Stimulated activated CD4-positive, alpha-beta T cell treated with anti-CD3 and anti-CD28 coated beads, Interleukin-4, amount 100 ng/mL, for 4 hours (primary cell): Measurements from ENCODE around the gene RGS7.
"Not testable (repeated sequence)": the region's sequence is repeated elsewhere in the genome, so short reads cannot be mapped to it uniquely, and the experiment has no call there.

Experiments used
- DNase-seq, 2 experiments: peaks; one replicate each; pipeline ENCODE4 v3.0.0-alpha.2; 2020

The RGS7 gene

DNA sequence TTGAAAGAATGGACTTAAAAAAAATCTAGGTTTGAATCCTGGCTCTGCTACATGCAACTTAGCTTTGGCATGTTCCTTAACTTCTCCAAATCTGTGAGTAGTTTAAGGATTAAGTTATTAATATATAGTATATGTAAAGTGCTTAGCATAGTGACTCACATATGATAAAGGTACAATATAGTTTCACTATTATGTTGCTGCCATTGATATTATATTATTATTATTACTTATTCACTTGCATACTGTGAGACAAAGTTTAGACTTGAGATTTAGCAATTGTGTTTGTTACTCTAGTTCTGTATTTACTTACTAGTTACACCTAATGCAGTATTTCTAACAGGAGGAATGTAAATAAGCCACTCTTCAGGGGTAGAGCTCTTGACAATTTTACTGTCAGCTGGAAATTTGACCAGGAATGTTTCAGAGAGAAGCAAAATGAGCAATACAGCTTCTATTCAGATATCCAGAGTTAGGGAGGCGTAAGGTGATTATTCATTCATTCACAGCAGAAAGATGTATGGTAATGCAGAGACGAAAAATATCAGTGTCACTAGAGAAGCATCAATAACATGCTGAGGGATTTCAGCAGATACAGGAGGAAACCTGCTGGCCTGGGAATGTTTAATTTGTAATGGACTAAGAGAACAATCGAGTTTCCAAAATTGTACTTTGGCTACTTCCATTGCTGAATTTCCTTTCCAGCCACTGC lies 25.5 kb downstream of the RGS7 start:
- DNase-seq: no peak

DNA sequence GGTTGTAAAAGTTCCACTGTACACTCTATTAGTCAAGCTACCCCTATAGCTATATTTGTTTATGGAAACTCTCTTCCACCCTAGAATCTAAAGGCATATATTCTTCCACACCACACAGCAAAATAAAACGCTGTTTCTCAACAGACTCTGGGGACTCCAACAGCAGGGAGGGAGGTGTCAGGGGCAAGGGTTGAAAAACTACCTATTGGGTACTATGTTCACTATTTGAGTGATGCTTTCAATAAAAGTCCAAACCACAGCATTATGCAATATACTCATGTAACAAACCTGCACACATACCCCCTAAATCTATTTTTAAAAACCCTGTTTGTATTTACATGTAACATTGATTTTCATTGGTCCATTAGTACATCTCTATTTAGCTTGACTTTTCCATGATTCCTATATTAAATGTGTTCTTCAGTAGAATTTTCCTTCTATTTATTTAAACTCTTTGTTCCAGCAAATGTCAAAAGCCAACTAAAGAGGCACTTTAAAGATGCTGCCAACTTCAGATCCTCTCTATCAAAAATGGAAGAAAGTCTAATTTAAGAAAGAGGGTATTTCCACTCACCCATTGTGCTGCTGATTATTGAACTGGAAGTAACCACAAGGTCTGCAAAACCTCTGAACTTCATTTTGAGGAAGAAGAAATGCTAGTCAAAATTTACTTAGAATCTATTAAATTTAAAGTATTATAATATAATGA lies 26.2 kb downstream of the RGS7 start:
- DNase-seq: no peak

DNA sequence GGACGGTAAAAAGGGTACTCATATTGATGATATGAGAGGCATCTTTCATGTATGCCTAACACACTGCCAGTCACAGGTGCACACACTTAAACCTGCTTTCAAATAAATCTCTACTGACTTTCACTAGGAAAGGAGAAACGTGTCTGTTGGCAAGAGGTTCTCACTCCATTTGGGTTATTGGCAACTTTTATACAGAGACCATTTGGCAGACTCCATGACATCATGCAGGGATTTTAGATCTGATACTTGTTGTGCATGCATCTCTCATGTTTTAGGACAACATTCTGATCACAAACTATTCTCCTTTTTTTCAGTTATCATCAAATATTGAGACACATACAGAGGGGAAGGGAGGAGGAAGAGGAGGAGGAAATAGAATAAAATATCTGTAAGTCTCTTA lies 31.5 kb downstream of the RGS7 start:
- DNase-seq: no peak

DNA sequence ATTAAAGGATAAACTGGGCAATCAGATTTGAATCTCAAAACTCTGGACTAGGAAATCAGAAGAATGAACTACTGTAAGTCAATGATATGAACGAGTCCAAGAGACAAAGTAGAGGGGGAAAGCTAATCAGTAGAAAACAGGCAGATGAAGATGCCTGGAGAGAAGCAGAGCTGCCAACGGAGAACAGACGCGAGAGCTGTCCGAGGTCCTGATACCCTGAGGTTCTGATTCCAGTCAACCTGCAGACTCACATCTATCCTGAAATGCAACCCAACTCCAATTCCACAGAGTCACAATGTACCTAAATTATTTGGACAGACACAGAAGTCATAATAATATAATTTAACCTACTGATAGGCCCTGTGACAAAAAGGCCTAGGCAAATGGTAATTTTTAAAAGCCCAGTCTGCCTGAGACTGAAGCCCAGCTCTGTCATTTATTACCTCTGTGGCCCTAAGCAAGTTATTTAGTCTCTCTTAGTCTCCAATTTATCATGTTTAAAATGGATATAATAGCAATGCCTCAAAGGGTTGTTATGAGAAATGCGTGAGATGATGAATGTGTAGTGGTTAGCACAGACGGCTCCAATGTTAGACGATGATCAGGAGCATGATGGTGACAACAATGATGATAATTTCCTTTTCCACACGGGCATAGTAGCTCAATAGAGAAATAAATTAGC lies 33.4 kb downstream of the RGS7 start:
- peak in 1 of 2 experiments; percentile 1 for DNase-seq

DNA sequence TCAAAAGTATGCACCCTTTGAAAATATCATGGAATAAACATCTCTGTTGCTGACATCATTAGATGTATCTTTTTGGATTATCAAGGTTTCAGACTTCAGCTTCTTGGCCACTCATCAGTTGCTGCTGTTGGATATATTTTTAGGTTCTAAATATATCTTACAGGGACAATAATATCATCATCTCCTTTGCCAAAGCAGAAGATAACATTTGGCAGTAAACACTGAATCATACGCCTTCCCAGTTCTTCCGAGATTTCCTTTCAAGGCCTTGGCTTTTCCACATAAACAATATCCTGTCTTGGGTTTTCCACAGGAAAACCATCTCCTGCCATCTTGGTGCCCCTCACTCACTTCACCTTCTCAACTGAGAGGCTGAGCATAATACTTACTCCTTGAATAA lies 39.3 kb downstream of the RGS7 start:
- DNase-seq: no peak

DNA sequence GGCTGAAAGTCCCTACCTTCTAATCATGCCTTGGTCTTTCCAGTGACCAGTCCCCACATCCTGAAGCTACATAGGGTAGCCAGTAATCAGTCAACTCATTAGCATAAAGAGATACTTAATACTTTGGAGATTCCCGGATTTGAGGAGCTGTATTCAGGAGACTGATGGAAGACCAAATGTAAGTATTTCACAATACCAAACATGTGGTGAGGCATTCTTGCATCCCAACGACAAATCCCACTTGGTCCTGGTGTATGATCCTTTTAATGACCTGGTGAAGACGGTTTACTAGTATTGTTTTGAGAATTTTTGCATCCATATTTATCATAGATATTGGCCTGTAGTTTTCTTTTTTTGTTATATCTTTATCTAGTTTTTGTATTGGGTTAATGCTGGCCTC lies 40.6 kb downstream of the RGS7 start:
- DNase-seq: no peak

DNA sequence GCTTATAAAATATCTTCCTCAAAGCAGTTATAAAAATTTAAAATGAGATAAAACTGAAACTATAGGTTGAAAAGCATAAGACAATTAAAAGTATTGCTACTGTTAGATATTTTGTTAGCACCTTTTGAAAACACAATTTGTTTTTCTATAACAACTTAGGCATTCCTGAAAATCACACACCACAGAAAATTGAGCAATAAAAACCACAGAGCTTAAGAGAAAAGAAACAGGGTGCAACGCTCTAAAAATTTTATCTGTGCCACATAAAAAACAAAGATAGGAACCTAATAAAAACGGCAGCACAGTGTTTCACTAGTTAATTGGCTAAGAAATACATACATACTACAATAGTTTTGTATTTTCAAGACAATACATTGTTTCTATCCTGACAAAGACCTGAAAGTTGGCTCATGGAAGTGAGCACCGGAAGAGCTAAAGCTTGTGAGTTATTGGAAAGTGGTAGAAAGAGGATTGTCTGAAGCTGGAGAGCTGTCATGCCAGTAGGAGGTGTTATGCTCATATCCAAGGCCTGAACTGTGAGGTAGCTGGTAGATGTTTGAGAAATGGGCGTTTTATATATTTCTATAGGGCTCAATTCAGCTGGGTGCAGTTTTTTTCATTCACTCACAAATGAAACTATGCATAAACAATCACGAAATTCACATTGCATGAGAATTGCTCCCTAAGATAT lies 45.8 kb downstream of the RGS7 start:
- DNase-seq: no peak

DNA sequence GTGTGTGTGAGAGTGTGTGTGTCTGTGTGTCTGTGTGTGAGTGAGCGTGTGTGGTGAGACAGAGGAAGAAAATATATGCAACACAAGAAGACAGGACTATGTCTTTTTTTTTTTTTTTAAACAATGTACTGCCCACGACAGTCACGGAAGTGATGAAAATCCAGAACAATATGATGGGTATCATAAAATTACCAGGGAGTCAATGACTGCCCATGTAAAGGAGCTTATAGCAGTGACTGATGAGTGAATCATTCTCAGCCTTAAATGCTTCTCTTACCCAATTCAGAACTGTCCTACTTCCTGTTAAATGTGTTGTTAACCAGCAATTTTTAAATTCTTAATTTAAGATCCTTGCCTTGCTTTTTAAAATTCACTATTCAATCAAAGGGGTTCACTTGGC lies 46.6 kb downstream of the RGS7 start:
- DNase-seq: no peak

DNA sequence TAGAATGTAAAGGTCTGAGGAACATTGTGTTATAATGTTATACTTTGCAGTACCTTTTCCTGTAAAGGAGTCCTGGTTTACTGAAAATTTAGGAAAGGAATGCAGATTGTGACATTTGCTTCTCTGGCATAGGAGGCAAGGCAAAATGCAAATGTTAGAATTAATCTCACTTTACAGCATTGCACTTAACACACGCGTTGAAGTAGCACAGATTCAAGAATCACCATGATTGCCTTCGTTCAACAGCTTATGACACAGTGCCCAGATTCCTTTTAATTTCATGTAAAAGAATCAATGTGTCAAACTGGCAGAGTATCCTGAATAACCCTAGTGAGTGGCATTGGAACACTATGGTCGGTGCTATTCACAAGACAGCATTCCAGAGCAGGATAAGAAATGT lies 47.4 kb downstream of the RGS7 start:
- no peak for DNase-seq

DNA sequence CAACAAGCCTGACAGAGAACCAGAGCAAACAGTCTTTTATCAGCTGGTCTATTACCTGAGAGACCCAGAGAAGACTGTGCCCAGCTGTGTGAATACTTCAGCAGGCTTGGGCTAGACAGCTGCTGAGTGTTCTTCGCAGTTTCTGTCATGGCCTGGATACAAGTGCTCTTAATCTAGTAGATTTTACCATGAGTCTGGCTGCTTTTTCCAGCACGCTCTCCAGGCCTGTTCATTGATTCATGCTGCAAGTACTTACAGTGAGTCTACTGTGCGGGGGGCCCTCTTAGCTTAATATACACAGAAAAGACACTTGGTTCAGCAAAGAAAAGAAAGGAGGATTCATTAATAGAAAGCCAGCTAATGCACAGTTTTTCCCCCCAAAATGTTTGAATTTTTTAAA lies 48.5 kb downstream of the RGS7 start:
- DNase-seq: no peak

DNA sequence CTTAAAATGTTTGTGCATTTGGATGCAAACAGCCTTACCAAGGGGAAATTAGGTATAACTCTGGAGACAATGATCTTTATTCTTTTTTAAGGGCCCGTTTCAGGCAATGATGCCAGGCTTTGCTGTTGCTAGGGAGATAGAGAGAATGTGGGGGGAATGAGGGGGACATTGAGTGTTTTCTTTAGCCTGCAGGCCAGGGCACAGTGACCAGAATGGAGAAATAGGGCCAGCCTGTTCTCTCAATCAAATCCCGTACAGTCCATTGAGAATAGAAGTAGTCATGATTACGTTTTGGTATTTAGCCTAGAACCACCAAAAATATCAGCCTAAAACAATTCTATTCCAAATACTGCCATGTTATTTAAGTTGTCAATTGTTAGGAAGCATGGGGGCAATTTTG lies 49.0 kb downstream of the RGS7 start:
- no peak for DNase-seq

DNA sequence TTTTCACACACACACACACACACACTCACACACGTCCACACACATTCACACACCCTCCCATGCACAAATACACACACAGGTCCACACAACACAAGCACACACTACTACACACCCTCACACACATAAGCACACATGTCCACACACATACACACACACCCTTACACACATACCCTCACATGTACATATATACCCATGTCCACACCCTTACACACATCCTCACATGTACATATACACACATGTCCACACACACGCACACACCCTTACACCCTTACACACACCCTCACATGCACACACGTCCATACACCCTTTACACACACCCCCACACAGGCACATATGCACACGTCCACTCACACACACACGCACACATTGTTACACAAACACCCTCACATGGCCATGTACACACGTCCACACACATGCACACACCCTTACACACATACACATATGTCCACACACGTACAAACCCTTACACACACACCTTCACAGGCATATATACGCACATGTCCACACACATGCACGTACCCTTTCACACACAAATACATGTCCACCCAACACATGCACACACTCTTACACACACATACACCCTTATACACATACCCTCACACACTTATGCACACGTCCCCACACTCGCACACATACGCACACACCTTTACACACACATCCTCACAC lies 50.7 kb downstream of the RGS7 start:
- no peak for DNase-seq

DNA sequence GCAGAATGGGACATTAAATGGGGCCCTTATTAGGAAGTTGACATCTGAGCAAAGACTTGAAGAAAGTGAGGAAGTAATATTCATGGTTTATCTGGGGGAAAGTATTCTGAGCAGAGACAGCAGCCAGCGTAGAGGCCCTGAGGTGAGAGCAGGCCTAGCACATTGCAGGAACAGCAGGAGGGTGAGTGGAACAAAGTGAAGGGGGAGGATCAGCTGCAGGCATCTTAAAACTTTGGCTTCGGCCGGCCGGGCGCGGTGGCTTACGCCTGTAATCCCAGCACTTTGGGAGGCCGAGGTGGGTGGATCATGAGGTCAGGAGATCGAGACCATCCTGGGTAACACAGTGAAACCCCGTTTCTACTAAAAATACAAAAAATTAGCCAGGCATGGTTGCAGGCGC lies 55.0 kb downstream of the RGS7 start:
- DNase-seq: not testable (repeated sequence)

DNA sequence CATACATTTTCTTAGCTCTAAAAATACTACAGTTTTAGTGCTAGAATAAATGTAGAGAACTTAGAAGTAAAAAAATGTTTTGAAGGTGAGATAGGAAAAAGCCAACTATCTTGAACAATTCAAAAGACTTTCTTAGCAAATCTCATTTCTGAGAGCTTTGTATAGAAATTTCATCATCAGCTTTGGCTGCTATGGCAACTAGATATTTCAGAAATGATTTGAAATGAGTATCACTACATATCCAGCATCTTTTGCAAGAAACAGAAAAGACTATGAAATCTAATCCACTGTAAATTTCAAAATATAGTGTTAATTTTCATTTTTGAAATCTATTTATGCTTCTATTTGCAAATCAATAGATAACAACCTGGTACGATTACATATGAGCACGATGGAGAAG lies 57.7 kb downstream of the RGS7 start:
- DNase-seq: no peak

DNA sequence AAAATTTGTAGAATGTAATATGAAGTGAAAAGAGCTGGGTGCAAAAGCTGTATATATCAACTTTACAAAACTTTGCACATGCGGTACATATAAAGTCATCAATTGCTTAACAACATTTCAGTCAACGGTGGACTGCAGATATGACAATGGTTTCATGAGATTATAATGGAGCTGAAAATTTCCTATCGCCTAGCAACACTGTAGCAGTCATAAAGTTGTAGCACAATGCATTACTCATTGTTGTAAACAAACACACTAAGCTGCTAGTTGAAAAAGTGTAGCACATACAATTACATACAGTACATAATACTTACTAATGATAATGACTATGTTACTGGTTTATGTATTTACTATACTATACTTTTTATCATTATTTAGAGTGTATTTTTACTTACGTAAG lies 64.0 kb downstream of the RGS7 start:
- no peak for DNase-seq

DNA sequence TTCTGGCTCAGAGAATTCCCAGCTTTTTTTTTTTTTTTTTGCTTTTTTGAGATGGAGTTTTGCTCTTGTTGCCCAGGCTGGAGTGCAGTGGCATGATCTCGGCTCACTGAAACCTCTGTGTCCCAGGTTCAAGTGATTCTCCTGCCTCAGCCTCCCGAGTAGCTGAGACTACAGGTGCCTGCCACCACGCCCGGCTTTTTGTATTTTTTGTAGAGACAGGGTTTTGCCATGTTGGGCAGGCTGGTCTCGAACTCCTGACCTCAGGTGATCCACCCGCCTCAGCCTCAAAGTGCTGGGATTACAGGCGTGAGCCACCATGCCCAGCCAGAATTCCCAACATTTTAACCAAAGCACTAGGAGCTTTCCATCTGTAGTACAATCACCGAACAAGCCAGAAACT lies 65.5 kb downstream of the RGS7 start:
- not testable (repeated sequence) for DNase-seq

DNA sequence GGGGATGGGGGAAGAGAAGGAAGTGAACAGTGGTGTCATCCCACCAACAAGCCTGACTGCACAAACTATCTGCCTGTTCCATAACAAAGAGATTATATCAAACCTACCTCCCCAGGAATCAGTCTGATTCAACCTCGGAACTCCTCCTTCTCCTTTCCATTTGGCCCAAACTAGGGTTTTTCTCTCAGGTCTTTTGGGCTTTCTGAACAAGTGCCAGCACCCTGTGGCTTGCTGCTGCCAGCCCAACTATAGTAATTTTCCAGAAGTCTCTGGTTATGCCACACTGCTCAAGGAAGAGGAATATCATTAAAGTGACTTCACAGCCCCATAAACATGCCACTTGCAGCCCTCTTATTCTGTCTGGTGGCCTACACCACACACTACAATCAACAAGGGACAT lies 70.5 kb downstream of the RGS7 start:
- DNase-seq: no peak

DNA sequence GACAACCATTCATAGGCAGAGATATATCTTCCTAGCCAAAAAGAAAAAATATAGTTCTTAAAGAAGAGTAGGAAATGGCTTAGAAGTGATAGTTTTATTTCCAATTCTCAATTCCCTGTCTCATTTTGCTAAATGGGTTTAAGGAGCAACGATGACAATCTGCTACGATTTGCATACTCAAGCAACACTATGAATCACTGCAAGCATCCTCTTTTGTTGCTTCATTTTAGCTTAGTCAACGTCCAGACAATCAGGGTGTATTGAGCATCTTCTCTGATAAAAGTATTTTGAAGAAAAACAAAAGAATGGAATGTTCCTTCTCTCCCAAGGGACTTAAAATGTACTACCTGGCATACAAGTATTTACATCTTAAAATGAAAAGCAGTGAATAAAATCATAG lies 80.6 kb downstream of the RGS7 start:
- DNase-seq: no peak

DNA sequence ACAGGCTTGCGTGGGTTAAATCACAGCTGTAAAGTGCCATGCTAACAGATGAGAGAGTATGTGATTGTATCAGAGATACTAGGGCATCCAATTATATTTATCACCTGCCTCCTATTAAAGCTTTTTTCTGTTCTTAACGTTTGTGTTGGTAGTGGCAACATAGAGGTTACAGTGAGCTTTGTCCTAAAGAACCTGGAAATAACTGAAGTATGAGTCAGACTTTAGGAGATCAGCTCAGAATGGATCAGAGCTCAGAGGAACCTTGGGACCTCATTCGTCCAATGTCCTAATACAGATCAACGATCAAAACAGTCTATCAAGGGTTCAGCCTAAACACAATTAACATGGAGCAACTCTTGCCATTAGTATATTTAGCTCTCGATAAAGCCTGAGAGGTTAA lies 81.0 kb downstream of the RGS7 start:
- no peak for DNase-seq

DNA sequence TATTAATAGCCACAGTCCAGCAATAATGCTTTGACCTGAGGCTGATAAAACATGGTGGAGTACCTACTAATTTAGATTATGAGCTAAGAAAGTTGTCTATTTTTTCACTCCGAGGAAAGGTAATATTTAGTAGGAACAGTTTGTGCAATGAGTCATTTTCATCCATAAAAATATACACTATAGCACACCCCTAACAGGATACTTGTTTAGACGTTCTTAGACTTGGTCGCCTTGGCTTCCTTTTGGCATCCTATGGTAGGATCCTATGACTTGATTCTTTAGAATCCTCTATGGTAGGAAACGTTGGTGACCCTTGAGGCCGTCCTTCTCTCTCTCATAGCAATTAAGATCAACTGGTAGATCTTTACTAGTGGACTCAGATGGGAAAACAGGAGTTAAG lies 81.8 kb downstream of the RGS7 start:
- DNase-seq: no peak

DNA sequence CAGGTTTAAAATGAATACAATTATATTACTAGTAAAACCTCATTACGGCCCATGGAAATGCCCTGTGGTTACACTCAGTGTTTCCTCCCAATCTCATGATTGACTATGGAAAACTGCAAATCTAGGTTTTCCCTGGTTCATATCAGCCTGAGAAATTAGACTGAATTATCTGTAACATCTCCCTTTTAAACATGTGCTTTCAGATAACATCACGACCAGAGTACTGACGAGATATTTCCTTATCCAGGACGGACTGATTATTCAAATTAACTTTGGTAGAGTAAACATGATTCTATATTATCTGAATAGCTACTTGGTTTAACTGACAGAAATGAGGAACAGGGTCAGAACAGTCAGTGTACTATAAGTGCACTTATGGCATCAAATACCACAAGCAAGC lies 82.3 kb downstream of the RGS7 start:
- no peak for DNase-seq

DNA sequence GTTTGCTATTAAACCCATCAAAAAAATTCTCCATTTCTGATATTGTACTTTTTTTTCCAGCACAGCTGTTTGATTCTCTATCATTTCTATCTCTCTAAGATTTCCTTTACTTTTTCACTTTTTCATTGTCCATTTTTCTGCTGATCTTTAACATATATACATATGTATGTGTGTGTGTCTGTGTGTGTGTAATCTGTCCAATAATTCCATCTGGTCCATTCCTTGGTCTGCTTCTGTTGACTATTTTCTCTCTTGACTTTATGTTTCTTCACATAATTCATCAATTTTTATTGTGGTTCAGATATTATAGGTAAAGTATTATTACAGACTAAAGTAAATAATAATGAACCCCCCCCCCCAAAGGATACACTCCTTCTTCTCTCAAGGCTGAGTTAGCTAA lies 84.2 kb downstream of the RGS7 start:
- DNase-seq: no peak

DNA sequence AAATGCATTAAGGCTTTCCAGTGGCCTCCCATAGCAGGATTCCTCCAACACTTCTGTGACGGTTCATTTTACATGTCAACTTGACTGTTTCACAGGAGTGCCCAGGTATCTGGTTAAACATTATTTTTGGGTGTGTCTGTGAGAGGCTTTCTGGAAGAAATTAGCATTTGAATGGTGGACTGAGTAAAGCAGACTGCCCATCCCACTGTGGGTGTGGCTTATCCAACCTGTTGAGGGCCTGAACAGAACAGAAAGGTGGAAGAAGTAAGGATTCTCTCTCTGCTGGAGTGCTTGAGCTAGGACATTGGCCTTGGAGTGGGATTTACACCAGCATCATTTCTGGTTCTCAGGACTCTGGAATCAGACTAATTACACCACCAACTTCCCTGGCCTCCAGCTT lies 85.6 kb downstream of the RGS7 start:
- DNase-seq: no peak
